Measurements from ENCODE around the gene TES. TPM values are rescaled to one million over a fixed set of nuclear protein-coding genes. Genes with fewer than 3 reads are reported as not detected.
A peak's percentile ranks its signal among the peaks of the same experiment; 100 is the strongest.

Gene TES
- total and polyA plus RNA-seq, 9 of the 15 experiments (the other 6 are each of a cell fraction or from before 2014, with no cell fraction given): 20.7 to 61.6 (median 53.8) TPM

- TF ChIP-seq HMGXB4 (CRISPR knock-in tag; IDR thresholded peaks at IDR 0.05) (peak; percentile 91; the same call in 1 of the 2 replicates), MYNN (IDR thresholded peaks at IDR 0.05) (no peak), MYNN (CRISPR knock-in tag; IDR thresholded peaks at IDR 0.05) (no peak), POU5F1 (IDR thresholded peaks at IDR 0.05; ENCODE audit: borderline replicate concordance, low read depth, low read length, partially characterized antibody) (peak; percentile 14), SIN3B (IDR thresholded peaks at IDR 0.05; ENCODE audit: low read depth) (peak; percentile 60; the same call in 1 of the 2 replicates), E2F1 (CRISPR knock-in tag; IDR thresholded peaks at IDR 0.05) (peak; percentile 68; the same call in 1 of the 2 replicates), EZH2 (IDR thresholded peaks at IDR 0.05; ENCODE audit: borderline replicate concordance, low read depth, low read length) (no peak), RB1 (IDR thresholded peaks at IDR 0.05; ENCODE audit: low read depth) (peak; percentile 47; the same call in 1 of the 2 replicates), ZFX (CRISPR knock-in tag; IDR thresholded peaks at IDR 0.05) (peak; percentile 77; the same call in 1 of the 2 replicates), JUND (IDR thresholded peaks at IDR 0.05; ENCODE audit: borderline replicate concordance, low read depth, low read length) (peak; percentile 42; the same call in 1 of the 2 replicates), JUND (tag; IDR thresholded peaks at IDR 0.05; ENCODE audit: borderline replicate concordance, low read depth, low read length) (no peak; the same call in 2 of the 3 replicates), ILF3 (IDR thresholded peaks at IDR 0.05; ENCODE audit: borderline replicate concordance) (peak; percentile 74; the same call in 1 of the 2 replicates), TAF7 (tag; IDR thresholded peaks at IDR 0.05) (no peak), ETS2 (tag; IDR thresholded peaks at IDR 0.05; ENCODE audit: borderline replicate concordance, poor library complexity, severe bottlenecking) (peak; percentile 16), CAMTA2 (CRISPR knock-in tag; conservative IDR thresholded peaks at IDR 0.05) (0 out of 2 replicates have a peak, but pooled peaks have one; percentile 77), ZNF76 (CRISPR knock-in tag; IDR thresholded peaks at IDR 0.05; ENCODE audit: borderline replicate concordance) (peak; percentile 61; the same call in 1 of the 2 replicates), CBX1 (IDR thresholded peaks at IDR 0.05; ENCODE audit: low read depth) (peak; percentile 94), GTF2A2 (tag; IDR thresholded peaks at IDR 0.05) (0 out of 2 replicates have a peak, but pooled peaks have one; percentile 11), NFYB (IDR thresholded peaks at IDR 0.05; ENCODE audit: extremely low read depth, insufficient read length) (peak; percentile 68), RBM22 (IDR thresholded peaks at IDR 0.05; ENCODE audit: low read depth, low read length, poor library complexity, severe bottlenecking) (peak; percentile 72), HBP1 (CRISPR knock-in tag; IDR thresholded peaks at IDR 0.05) (no peak), HMGN3 (IDR thresholded peaks at IDR 0.05; ENCODE audit: borderline replicate concordance, extremely low read depth, insufficient read length, low read depth, low read length) (peak; percentile 95), TCF7 (IDR thresholded peaks at IDR 0.05; ENCODE audit: borderline replicate concordance) (0 out of 2 replicates have a peak, but pooled peaks have one; percentile 37), ZC3H4 (CRISPR knock-in tag; IDR thresholded peaks at IDR 0.05; ENCODE audit: borderline replicate concordance) (peak; percentile 9; the same call in 1 of the 2 replicates)
Observed at GRCh38 chr7:116210345-116211005, at the start of gene TES (continued).

All from K562 (cell line).